IMR-90 (cell line): ENCODE results near the gene ANKRD44. TPM values are rescaled to one million over a fixed set of nuclear protein-coding genes. Genes with fewer than 3 reads are reported as not detected.

Experiments
- ATAC-seq: fragments of 200-7000 bp; cut with Tn5 transposase; 2 replicates; pipeline ENCODE4 v1.9.1; 2020; ENCODE audit warnings: low read depth, mild to moderate bottlenecking, moderate library complexity
- BruUV-seq: library from RNA; stranded (reverse); fragments of 400-500 nt; replicated peaks from 2 replicates; lab custom pipeline; 2021; lab: Mats Ljungman, UMichigan
- CTCF ChIA-PET: fragments of 300-600 bp; formaldehyde crosslinking; extraction: SDS; loops from one replicate; lab custom pipeline; 2021; ENCODE audit warnings: antibody characterized with exemption; lab: Yijun Ruan, JAX
- POLR2A ChIA-PET: fragments of 300-600 bp; sonication (Branson Sonifier 250); formaldehyde crosslinking; loops from one replicate; lab custom pipeline; 2022; ENCODE audit warnings: antibody characterized with exemption; ENCODE audit not compliant: unreplicated experiment; lab: Charles Lee
- DNase-seq: peaks from one replicate; pipeline ENCODE4 v3.0.0; 2013
- H2AFZ ChIP-seq: replicated peaks from 2 replicates; pipeline ENCODE3; 2013; ENCODE audit warnings: low read length, mild to moderate bottlenecking; ENCODE audit not compliant: poor library complexity
- H2AK5ac ChIP-seq: 2 replicates; pipeline ENCODE4 v1.6.1; 2013; ENCODE audit warnings: low read depth, low read length, inconsistent platforms
- H2AK9ac ChIP-seq: replicated peaks from 2 replicates; pipeline ENCODE3; 2013; ENCODE audit warnings: mild to moderate bottlenecking, low read depth, low read length, moderate library complexity; ENCODE audit not compliant: poor library complexity
- H2BK120ac ChIP-seq: 2 replicates; pipeline ENCODE4 v1.6.1; 2013; ENCODE audit warnings: low read depth, low read length, inconsistent platforms
- H2BK15ac ChIP-seq: 3 replicates; pipeline ENCODE4 v1.6.1; 2013; ENCODE audit warnings: low read depth, low read length, inconsistent platforms
- H2BK20ac ChIP-seq: 2 replicates; pipeline ENCODE4 v1.6.1; 2013; ENCODE audit warnings: low read depth, mild to moderate bottlenecking, inconsistent platforms, low read length, moderate library complexity
- H2BK5ac ChIP-seq: 2 replicates; pipeline ENCODE4 v1.6.1; 2013; ENCODE audit warnings: mild to moderate bottlenecking, low read depth, low read length, inconsistent platforms; ENCODE audit not compliant: poor library complexity, severe bottlenecking
- H3K14ac ChIP-seq: replicated peaks from 2 replicates; pipeline ENCODE4 v1.6.1; 2013; ENCODE audit warnings: low read depth, low read length, inconsistent platforms
- H3K18ac ChIP-seq: 2 replicates; pipeline ENCODE4 v1.6.1; 2013; ENCODE audit warnings: low read depth, low read length, control low read depth
- H3K23ac ChIP-seq: 2 replicates; pipeline ENCODE4 v1.6.1; 2013; ENCODE audit warnings: low read depth, low read length, inconsistent platforms
- H3K27ac ChIP-seq: 2 replicates; pipeline ENCODE4 v1.5.1; 2013; ENCODE audit warnings: mild to moderate bottlenecking, control low read depth, low read length; ENCODE audit not compliant: insufficient read depth
- H3K27me3 ChIP-seq: 2 replicates; pipeline ENCODE4 v1.6.1; 2013; ENCODE audit warnings: low read length; ENCODE audit not compliant: control insufficient read depth, insufficient read depth
- H3K36me3 ChIP-seq: 2 replicates; pipeline ENCODE4 v1.6.1; 2013; ENCODE audit warnings: low read length, mixed read lengths; ENCODE audit not compliant: control insufficient read depth, insufficient read depth
- H3K4ac ChIP-seq: 2 replicates; pipeline ENCODE4 v1.6.1; 2013; ENCODE audit warnings: low read depth, low read length, inconsistent platforms
- H3K4me1 ChIP-seq: 2 replicates; pipeline ENCODE4 v1.6.1; 2013; ENCODE audit warnings: low read length, mixed read lengths; ENCODE audit not compliant: control insufficient read depth, insufficient read depth
- H3K4me2 ChIP-seq: 2 replicates; pipeline ENCODE4 v1.6.1; 2013; ENCODE audit warnings: low read depth, mild to moderate bottlenecking, control low read depth, low read length, moderate library complexity
- H3K4me3 ChIP-seq: 2 replicates; pipeline ENCODE4 v1.5.1; 2013; ENCODE audit warnings: low read depth, mild to moderate bottlenecking, control low read depth, low read length, moderate library complexity; ENCODE audit not compliant: insufficient read depth
- H3K56ac ChIP-seq: 2 replicates; pipeline ENCODE4 v1.6.1; 2013; ENCODE audit warnings: low read length, inconsistent platforms; ENCODE audit not compliant: insufficient read depth; ENCODE audit errors: extremely low read depth
- H3K79me1 ChIP-seq, 2 experiments: 2 replicates each; pipeline ENCODE4 v1.6.1; 2013; ENCODE audit warnings: low read length in 2 of 2, inconsistent platforms in 1 of 2, low read depth in 1 of 2
- H3K9ac ChIP-seq: 2 replicates; pipeline ENCODE4 v1.6.1; 2013; ENCODE audit warnings: low read depth, low read length, control low read depth
- H3K9me1 ChIP-seq: 2 replicates; pipeline ENCODE4 v1.6.1; 2013; ENCODE audit warnings: low read length, inconsistent platforms; ENCODE audit not compliant: insufficient read depth
- H3K9me3 ChIP-seq: 2 replicates; pipeline ENCODE4 v1.6.1; 2013; ENCODE audit warnings: low read length; ENCODE audit not compliant: control insufficient read depth, insufficient read depth
- H4K20me1 ChIP-seq: 2 replicates; pipeline ENCODE4 v1.6.1; 2013; ENCODE audit warnings: low read length, inconsistent platforms; ENCODE audit not compliant: insufficient read depth
- H4K5ac ChIP-seq: 2 replicates; pipeline ENCODE4 v1.6.1; 2013; ENCODE audit warnings: mild to moderate bottlenecking, low read depth, low read length, control low read depth
- H4K8ac ChIP-seq, 2 experiments: 2 replicates each; pipeline ENCODE4 v1.6.1; 2013; ENCODE audit warnings: low read depth in 2 of 2, low read length in 2 of 2, control low read depth in 1 of 2, inconsistent platforms in 1 of 2
- H4K91ac ChIP-seq: 2 replicates; pipeline ENCODE4 v1.6.1; 2013; ENCODE audit warnings: low read depth, low read length, inconsistent platforms; ENCODE audit not compliant: insufficient read depth
- BHLHE40 ChIP-seq: fragments of 150-350 bp; IDR thresholded peaks from 2 replicates; pipeline ENCODE4 v1.6.1; 2016; ENCODE audit warnings: mild to moderate bottlenecking, low read depth, low read length
- CEBPB ChIP-seq: IDR thresholded peaks from 2 replicates; pipeline ENCODE4 v1.6.1; 2012; ENCODE audit warnings: low read depth, low read length, improper control_type of control experiment
- CHD1 ChIP-seq: IDR thresholded peaks from 2 replicates; pipeline ENCODE4 v1.6.1; 2012; ENCODE audit warnings: low read depth, low read length, improper control_type of control experiment
- FOS ChIP-seq: fragments of 150-350 bp; IDR thresholded peaks from 2 replicates; pipeline ENCODE4 v1.6.1; 2016; ENCODE audit warnings: low read depth, low read length
- MAFK ChIP-seq: IDR thresholded peaks from 2 replicates; pipeline ENCODE4 v1.6.1; 2012; ENCODE audit warnings: low read depth, low read length, improper control_type of control experiment
- MXI1 ChIP-seq: IDR thresholded peaks from 2 replicates; pipeline ENCODE4 v1.6.1; 2012; ENCODE audit warnings: low read depth, mild to moderate bottlenecking, low read length, moderate library complexity, borderline replicate concordance
- NFE2L2 ChIP-seq: fragments of 150-350 bp; IDR thresholded peaks from 2 replicates; pipeline ENCODE4 v1.6.1; 2016; ENCODE audit warnings: low read depth, mild to moderate bottlenecking, low read length
- RAD21 ChIP-seq: IDR thresholded peaks from 2 replicates; pipeline ENCODE4 v1.6.1; 2012; ENCODE audit warnings: low read length, improper control_type of control experiment
- RCOR1 ChIP-seq: IDR thresholded peaks from 2 replicates; pipeline ENCODE4 v1.6.1; 2012; ENCODE audit warnings: mild to moderate bottlenecking, low read length, improper control_type of control experiment; ENCODE audit not compliant: insufficient replicate concordance
- RFX5 ChIP-seq: IDR thresholded peaks from 2 replicates; pipeline ENCODE4 v1.8.0; 2012; ENCODE audit warnings: low read depth, mild to moderate bottlenecking, low read length, moderate library complexity
- SMC3 ChIP-seq: fragments of 150-350 bp; IDR thresholded peaks from 2 replicates; pipeline ENCODE4 v1.6.1; 2016; ENCODE audit warnings: low read depth, mild to moderate bottlenecking, antibody characterized with exemption, low read length, moderate library complexity
- USF2 ChIP-seq: fragments of 150-350 bp; IDR thresholded peaks from 2 replicates; pipeline ENCODE4 v1.6.1; 2017; ENCODE audit warnings: mild to moderate bottlenecking, antibody characterized with exemption, low read length, low read depth
- WGBS, 2 experiments: methylation state at CpG; one replicate each; pipeline versions ENCODE4 v1.1.5 to v1.1.7; 2013; ENCODE audit warnings: missing lambda C conversion rate in 2 of 2; ENCODE audit not compliant: insufficient read length in 1 of 2; ENCODE audit errors: extremely low coverage in 2 of 2; 5-methylcytosine and 5-hydroxymethylcytosine counted together
- dilution Hi-C: fragments of 300-500 bp; cut with HindIII; formaldehyde crosslinking; loops from one replicate; pipeline ENCODE4 v1.14.3; 2018; ENCODE audit warnings: low sequenced_read_pairs; ENCODE audit not compliant: unreplicated experiment
- in situ Hi-C: fragments of 300-500 bp; cut with MboI; formaldehyde crosslinking; loops from 3 replicates; pipeline ENCODE4 v1.14.3; 2019; ENCODE audit warnings: low sequenced_read_pairs, inconsistent platforms, mixed read lengths
- intact Hi-C: fragments of 100-400 bp; cut with micrococcal nuclease; formaldehyde crosslinking; loops from 2 replicates; pipeline ENCODE4 v1.10.0; 2022
- polyA plus RNA-seq, 3 experiments: library from polyadenylated mRNA; depleted of rRNA; stranded (reverse); fragments of >200 nt; gene quantifications; 2 replicates each; pipeline ENCODE4 v1.2.3, GENCODE V29; 2012; ENCODE audit warnings: low replicate concordance in 1 of 3
- total RNA-seq: library from RNA; depleted of rRNA; stranded (reverse); fragments of >200 nt; gene quantifications from 2 replicates; pipeline ENCODE4 v1.2.3, GENCODE V29; 2012
- TF ChIP-seq, protein P1 (sequence below): fragments of 150-350 bp; IDR thresholded peaks from 2 replicates; pipeline ENCODE4 v1.6.1; 2016; ENCODE audit warnings: low read depth, mild to moderate bottlenecking, low read length, moderate library complexity, borderline replicate concordance
- TF ChIP-seq, protein P2 (sequence below): conservative IDR thresholded peaks from 2 replicates; pipeline ENCODE4 v1.5.1; 2012; ENCODE audit warnings: mild to moderate bottlenecking, low read depth, low read length, improper control_type of control experiment

The ANKRD44 gene
- total and polyA plus RNA-seq, 2 of the 4 experiments (the other 2 are of a cell fraction) = 5.2 to 15.6 TPM

- H2AK9ac ChIP-seq = no peak overlapping the region
- no CpG with 5 or more reads among the region's 2 CpGs for WGBS, 2 experiments
- ChIA-PET POLR2A (no interaction called here), CTCF (interaction anchor here (2.3 kb wide), 1 partner anchor 10 kb away, joined by 11 read pairs; no protein-coding TSS in a partner anchor)
- H2AFZ ChIP-seq = no peak overlapping the region
- H2AK5ac ChIP-seq = no peak overlapping the region
- TF ChIP-seq USF2 (no peak), MAFK (no peak), RAD21 (no peak), NFE2L2 (no peak), CHD1 (no peak), MXI1 (no peak), CEBPB (no peak), RCOR1 (no peak), SMC3 (no peak), FOS (no peak), RFX5 (no peak), BHLHE40 (no peak)
- TF ChIP-seq, protein P1, sequence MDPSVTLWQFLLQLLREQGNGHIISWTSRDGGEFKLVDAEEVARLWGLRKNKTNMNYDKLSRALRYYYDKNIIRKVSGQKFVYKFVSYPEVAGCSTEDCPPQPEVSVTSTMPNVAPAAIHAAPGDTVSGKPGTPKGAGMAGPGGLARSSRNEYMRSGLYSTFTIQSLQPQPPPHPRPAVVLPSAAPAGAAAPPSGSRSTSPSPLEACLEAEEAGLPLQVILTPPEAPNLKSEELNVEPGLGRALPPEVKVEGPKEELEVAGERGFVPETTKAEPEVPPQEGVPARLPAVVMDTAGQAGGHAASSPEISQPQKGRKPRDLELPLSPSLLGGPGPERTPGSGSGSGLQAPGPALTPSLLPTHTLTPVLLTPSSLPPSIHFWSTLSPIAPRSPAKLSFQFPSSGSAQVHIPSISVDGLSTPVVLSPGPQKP = no peak
- TF ChIP-seq, protein P2, sequence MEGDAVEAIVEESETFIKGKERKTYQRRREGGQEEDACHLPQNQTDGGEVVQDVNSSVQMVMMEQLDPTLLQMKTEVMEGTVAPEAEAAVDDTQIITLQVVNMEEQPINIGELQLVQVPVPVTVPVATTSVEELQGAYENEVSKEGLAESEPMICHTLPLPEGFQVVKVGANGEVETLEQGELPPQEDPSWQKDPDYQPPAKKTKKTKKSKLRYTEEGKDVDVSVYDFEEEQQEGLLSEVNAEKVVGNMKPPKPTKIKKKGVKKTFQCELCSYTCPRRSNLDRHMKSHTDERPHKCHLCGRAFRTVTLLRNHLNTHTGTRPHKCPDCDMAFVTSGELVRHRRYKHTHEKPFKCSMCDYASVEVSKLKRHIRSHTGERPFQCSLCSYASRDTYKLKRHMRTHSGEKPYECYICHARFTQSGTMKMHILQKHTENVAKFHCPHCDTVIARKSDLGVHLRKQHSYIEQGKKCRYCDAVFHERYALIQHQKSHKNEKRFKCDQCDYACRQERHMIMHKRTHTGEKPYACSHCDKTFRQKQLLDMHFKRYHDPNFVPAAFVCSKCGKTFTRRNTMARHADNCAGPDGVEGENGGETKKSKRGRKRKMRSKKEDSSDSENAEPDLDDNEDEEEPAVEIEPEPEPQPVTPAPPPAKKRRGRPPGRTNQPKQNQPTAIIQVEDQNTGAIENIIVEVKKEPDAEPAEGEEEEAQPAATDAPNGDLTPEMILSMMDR = no peak
- H3K79me1 ChIP-seq = no peaks in the 10 kb centered on the region
- no peaks in the 10 kb centered on the region for H3K9me3 ChIP-seq
- no peak overlapping the region for H3K4me3 ChIP-seq
- H2BK15ac ChIP-seq = no peak overlapping the region
- no TSS peak for BruUV-seq
- H3K23ac ChIP-seq = no peak overlapping the region
- in situ Hi-C loops (no loop called here), dilution Hi-C loops (no loop called here), intact Hi-C loops (no loop called here)
- no peak overlapping the region for H3K18ac ChIP-seq
- DNase-seq (no peak), ATAC-seq (no peak)
- H3K27me3 ChIP-seq = no peaks in the 10 kb centered on the region
- no peak overlapping the region for H4K8ac ChIP-seq
- H3K27ac ChIP-seq = no peak overlapping the region
- H3K14ac ChIP-seq = no peak overlapping the region
- H2BK20ac ChIP-seq = no peak overlapping the region
- H4K5ac ChIP-seq = no peak overlapping the region
- H3K9ac ChIP-seq = no peak overlapping the region
- H3K9me1 ChIP-seq = peaks cover 12% of the 10 kb centered on the region
- no peak overlapping the region for H3K4me2 ChIP-seq
- no peak overlapping the region for H2BK5ac ChIP-seq
- H3K4ac ChIP-seq = no peak overlapping the region
- no peaks in the 10 kb centered on the region for H3K36me3 ChIP-seq
- H2BK120ac ChIP-seq = no peak overlapping the region
- no peak overlapping the region for H4K91ac ChIP-seq
- H4K20me1 ChIP-seq = no peaks in the 10 kb centered on the region
- H3K4me1 ChIP-seq = peaks cover 7% of the 10 kb centered on the region
- no peak overlapping the region for H3K56ac ChIP-seq
Measured at GRCh38 chr2:197077336-197077735, 233.2 kb downstream of the ANKRD44 start.
